HG02885 (cell line): Measurements from ENCODE around the gene TMEM212.
"Not testable (repeated sequence)": the region's sequence is repeated elsewhere in the genome, so short reads cannot be mapped to it uniquely, and the experiment has no call there.

Experiments used
- ATAC-seq: cut with Tn5 transposase; IDR thresholded peaks from one replicate; pipeline ENCODE4 v1.9.1; 2021; ENCODE audit warnings: mild to moderate bottlenecking; ENCODE audit not compliant: unreplicated experiment, poor library complexity

TMEM212 gene

GRCh38 chr3:171880101-171880870, 37.1 kb downstream of the TMEM212 start:
- no peak for ATAC-seq

GRCh38 chr3:171881251-171881650, 38.1 kb downstream of the TMEM212 start:
- ATAC-seq: no peak

GRCh38 chr3:171883257-171883892, 40.2 kb downstream of the TMEM212 start:
- no peak for ATAC-seq

- ATAC-seq: no peak
Observed at GRCh38 chr3:171883893-171884279, 40.7 kb downstream of the TMEM212 start.

- no peak for ATAC-seq
Observed at GRCh38 chr3:171888466-171888865, 45.3 kb downstream of the TMEM212 start.

GRCh38 chr3:171890398-171890797, 47.2 kb downstream of the TMEM212 start:
- no peak for ATAC-seq

GRCh38 chr3:171892457-171892856, 49.3 kb downstream of the TMEM212 start:
- no peak for ATAC-seq

- no peak for ATAC-seq
Observed at GRCh38 chr3:171895291-171895690, 52.1 kb downstream of the TMEM212 start.

- ATAC-seq: no peak
Observed at GRCh38 chr3:171895900-171896299, 52.8 kb downstream of the TMEM212 start.

GRCh38 chr3:171896316-171896715, 53.2 kb downstream of the TMEM212 start:
- no peak for ATAC-seq

- ATAC-seq: no peak
Observed at GRCh38 chr3:171898192-171898591, 55.0 kb downstream of the TMEM212 start.

- ATAC-seq: no peak
Observed at GRCh38 chr3:171900446-171900845, 57.3 kb downstream of the TMEM212 start.

- no peak for ATAC-seq
Observed at GRCh38 chr3:171901615-171902312, 58.6 kb downstream of the TMEM212 start.

- ATAC-seq: no peak
Observed at GRCh38 chr3:171904829-171905228, 61.7 kb downstream of the TMEM212 start.

GRCh38 chr3:171906503-171906902, 63.4 kb downstream of the TMEM212 start:
- not testable (repeated sequence) for ATAC-seq

GRCh38 chr3:171906951-171907676, 64.0 kb downstream of the TMEM212 start:
- ATAC-seq: no peak

GRCh38 chr3:171907761-171908160, 64.6 kb downstream of the TMEM212 start:
- no peak for ATAC-seq

- no peak for ATAC-seq
Observed at GRCh38 chr3:171908731-171909130, 65.6 kb downstream of the TMEM212 start.
